Measurements from ENCODE around the gene FOLR1.
"Not testable (repeated sequence)": the region's sequence is repeated elsewhere in the genome, so short reads cannot be mapped to it uniquely, and the experiment has no call there.

FOLR1 gene

GRCh38 chr11:72191961-72192381 is at the start of gene FOLR1:
TSS of gene FOLR1 (plus strand) at chr11:72192140. CDS start at chr11:72192174, 34 bp downstream.
- DNase-seq (ENCODE audit: low spot score) = no peak

- not testable (repeated sequence) for DNase-seq (ENCODE audit: low spot score)
Measured at GRCh38 chr11:72142543-72142942, 49.4 kb upstream of the FOLR1 start.

GRCh38 chr11:72144807-72145565 is 47.0 kb upstream of the FOLR1 start:
- no peak for DNase-seq (ENCODE audit: low spot score)

- no peak for DNase-seq (ENCODE audit: low spot score)
Measured at GRCh38 chr11:72146625-72147024, 45.3 kb upstream of the FOLR1 start.

- DNase-seq (ENCODE audit: low spot score) = no peak
Measured at GRCh38 chr11:72150882-72151281, 41.1 kb upstream of the FOLR1 start.

- DNase-seq (ENCODE audit: low spot score) = not testable (repeated sequence)
Measured at GRCh38 chr11:72153874-72154273, 38.1 kb upstream of the FOLR1 start.

GRCh38 chr11:72154816-72155215 is 37.1 kb upstream of the FOLR1 start:
- DNase-seq (ENCODE audit: low spot score) = no peak

GRCh38 chr11:72155751-72156150 is 36.2 kb upstream of the FOLR1 start:
- DNase-seq (ENCODE audit: low spot score) = no peak

GRCh38 chr11:72157131-72157530 is 34.8 kb upstream of the FOLR1 start:
- DNase-seq (ENCODE audit: low spot score) = no peak

GRCh38 chr11:72160319-72160718 is 31.6 kb upstream of the FOLR1 start:
- no peak for DNase-seq (ENCODE audit: low spot score)

- DNase-seq (ENCODE audit: low spot score) = no peak
Measured at GRCh38 chr11:72162891-72163492, 28.9 kb upstream of the FOLR1 start.

GRCh38 chr11:72164187-72164586 is 27.8 kb upstream of the FOLR1 start:
- not testable (repeated sequence) for DNase-seq (ENCODE audit: low spot score)

- not testable (repeated sequence) for DNase-seq (ENCODE audit: low spot score)
Measured at GRCh38 chr11:72169046-72169555, 22.8 kb upstream of the FOLR1 start.

GRCh38 chr11:72169754-72170153 is 22.2 kb upstream of the FOLR1 start:
- DNase-seq (ENCODE audit: low spot score) = not testable (repeated sequence)

GRCh38 chr11:72172043-72172442 is 19.9 kb upstream of the FOLR1 start:
- not testable (repeated sequence) for DNase-seq (ENCODE audit: low spot score)

GRCh38 chr11:72173291-72173690 is 18.6 kb upstream of the FOLR1 start:
- no peak for DNase-seq (ENCODE audit: low spot score)

GRCh38 chr11:72174302-72175070 is 17.5 kb upstream of the FOLR1 start:
- DNase-seq (ENCODE audit: low spot score) = no peak

- no peak for DNase-seq (ENCODE audit: low spot score)
Measured at GRCh38 chr11:72177656-72178055, 14.3 kb upstream of the FOLR1 start.

- DNase-seq (ENCODE audit: low spot score) = no peak
Measured at GRCh38 chr11:72179049-72179803, 12.7 kb upstream of the FOLR1 start.

- DNase-seq (ENCODE audit: low spot score) = no peak
Measured at GRCh38 chr11:72179804-72180396, 12.0 kb upstream of the FOLR1 start.

- DNase-seq (ENCODE audit: low spot score) = not testable (repeated sequence)
Measured at GRCh38 chr11:72180892-72181552, 10.9 kb upstream of the FOLR1 start.

Measured in hematopoietic multipotent progenitor cell treated with erythropoietin and hydrocortisone succinate and interleukin-3 and kit ligand, for 17 days (in vitro differentiated cells).